ENCODE results near the gene LSM2.

DNA sequence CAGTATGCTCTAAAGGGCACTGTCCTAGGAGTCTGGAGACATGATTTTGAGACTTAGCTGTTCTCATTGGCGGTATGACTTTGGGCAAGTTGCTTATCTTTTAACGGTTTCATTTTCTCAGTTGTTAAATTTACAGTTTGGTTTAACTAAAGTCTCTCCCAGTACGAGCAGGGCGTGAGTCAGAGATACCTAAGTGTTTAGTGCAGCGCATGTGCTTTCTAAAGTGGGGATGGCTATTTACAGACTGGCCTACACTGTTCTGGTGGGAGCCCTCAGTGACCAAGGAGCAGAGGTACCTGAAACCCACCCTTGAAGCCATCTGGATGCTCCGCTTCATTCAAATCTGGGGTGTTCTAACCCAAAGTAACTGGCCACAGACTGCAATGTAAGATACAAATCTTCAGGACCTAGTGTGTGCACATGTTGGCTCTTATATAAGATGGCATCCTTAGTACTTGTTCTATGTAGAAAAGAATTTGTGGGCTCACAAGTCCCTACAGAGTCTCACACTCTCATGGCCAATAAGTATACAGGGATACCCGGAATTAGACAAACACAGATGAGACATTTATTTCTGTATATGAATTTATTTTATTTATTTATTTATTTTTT lies 56.2 kb downstream of the LSM2 start:
- TF ChIP-seq NEUROD1 (IDR thresholded peaks at IDR 0.05; ENCODE audit: borderline replicate concordance, low read depth, low read length, partially characterized antibody): no peak
- TF ChIP-seq, protein P1, sequence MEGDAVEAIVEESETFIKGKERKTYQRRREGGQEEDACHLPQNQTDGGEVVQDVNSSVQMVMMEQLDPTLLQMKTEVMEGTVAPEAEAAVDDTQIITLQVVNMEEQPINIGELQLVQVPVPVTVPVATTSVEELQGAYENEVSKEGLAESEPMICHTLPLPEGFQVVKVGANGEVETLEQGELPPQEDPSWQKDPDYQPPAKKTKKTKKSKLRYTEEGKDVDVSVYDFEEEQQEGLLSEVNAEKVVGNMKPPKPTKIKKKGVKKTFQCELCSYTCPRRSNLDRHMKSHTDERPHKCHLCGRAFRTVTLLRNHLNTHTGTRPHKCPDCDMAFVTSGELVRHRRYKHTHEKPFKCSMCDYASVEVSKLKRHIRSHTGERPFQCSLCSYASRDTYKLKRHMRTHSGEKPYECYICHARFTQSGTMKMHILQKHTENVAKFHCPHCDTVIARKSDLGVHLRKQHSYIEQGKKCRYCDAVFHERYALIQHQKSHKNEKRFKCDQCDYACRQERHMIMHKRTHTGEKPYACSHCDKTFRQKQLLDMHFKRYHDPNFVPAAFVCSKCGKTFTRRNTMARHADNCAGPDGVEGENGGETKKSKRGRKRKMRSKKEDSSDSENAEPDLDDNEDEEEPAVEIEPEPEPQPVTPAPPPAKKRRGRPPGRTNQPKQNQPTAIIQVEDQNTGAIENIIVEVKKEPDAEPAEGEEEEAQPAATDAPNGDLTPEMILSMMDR (IDR thresholded peaks at IDR 0.05 in 2 of 3, conservative IDR thresholded peaks at IDR 0.05 in 1 of 3; ENCODE audit: insufficient read depth in 2 of 3, low read depth in 1 of 3, low read length in 3 of 3): no peak
- TF ChIP-seq, protein P2, sequence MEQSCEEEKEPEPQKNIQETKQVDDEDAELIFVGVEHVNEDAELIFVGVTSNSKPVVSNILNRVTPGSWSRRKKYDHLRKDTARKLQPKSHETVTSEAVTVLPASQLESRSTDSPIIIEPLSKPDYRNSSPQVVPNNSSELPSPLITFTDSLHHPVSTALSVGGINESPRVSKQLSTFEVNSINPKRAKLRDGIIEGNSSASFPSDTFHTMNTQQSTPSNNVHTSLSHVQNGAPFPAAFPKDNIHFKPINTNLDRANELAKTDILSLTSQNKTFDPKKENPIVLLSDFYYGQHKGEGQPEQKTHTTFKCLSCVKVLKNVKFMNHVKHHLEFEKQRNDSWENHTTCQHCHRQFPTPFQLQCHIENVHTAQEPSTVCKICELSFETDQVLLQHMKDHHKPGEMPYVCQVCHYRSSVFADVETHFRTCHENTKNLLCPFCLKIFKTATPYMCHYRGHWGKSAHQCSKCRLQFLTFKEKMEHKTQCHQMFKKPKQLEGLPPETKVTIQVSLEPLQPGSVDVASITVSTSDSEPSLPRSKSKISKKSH (CRISPR knock-in tag; IDR thresholded peaks at IDR 0.05): no peak
- TF ChIP-seq, protein P3, sequence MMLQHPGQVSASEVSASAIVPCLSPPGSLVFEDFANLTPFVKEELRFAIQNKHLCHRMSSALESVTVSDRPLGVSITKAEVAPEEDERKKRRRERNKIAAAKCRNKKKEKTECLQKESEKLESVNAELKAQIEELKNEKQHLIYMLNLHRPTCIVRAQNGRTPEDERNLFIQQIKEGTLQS (IDR thresholded peaks at IDR 0.05): no peak
- TF ChIP-seq, protein P3 (CRISPR knock-in tag; conservative IDR thresholded peaks at IDR 0.05): no peak
- no peak for TF ChIP-seq ZNF561 (CRISPR knock-in tag; conservative IDR thresholded peaks at IDR 0.05)
- TF ChIP-seq, protein P4, sequence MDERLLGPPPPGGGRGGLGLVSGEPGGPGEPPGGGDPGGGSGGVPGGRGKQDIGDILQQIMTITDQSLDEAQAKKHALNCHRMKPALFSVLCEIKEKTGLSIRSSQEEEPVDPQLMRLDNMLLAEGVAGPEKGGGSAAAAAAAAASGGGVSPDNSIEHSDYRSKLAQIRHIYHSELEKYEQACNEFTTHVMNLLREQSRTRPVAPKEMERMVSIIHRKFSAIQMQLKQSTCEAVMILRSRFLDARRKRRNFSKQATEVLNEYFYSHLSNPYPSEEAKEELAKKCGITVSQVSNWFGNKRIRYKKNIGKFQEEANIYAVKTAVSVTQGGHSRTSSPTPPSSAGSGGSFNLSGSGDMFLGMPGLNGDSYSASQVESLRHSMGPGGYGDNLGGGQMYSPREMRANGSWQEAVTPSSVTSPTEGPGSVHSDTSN (CRISPR knock-in tag; IDR thresholded peaks at IDR 0.05; ENCODE audit: low read depth): no peak
- TF ChIP-seq, protein P4 (tag; conservative IDR thresholded peaks at IDR 0.05; ENCODE audit: low read depth): no peak
- TF ChIP-seq TCFL5 (CRISPR knock-in tag; conservative IDR thresholded peaks at IDR 0.05): no peak
- no peak for TF ChIP-seq CBX2 (IDR thresholded peaks at IDR 0.05; ENCODE audit: insufficient read depth, low read length, poor library complexity, severe bottlenecking)
- TF ChIP-seq ZNF174 (CRISPR knock-in tag; IDR thresholded peaks at IDR 0.05): 0 out of 2 replicates have a peak, but pooled peaks have one; percentile 74
- TF ChIP-seq, protein P5, sequence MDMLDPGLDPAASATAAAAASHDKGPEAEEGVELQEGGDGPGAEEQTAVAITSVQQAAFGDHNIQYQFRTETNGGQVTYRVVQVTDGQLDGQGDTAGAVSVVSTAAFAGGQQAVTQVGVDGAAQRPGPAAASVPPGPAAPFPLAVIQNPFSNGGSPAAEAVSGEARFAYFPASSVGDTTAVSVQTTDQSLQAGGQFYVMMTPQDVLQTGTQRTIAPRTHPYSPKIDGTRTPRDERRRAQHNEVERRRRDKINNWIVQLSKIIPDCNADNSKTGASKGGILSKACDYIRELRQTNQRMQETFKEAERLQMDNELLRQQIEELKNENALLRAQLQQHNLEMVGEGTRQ (CRISPR knock-in tag; IDR thresholded peaks at IDR 0.05): no peak
- TF ChIP-seq POLR2A (conservative IDR thresholded peaks at IDR 0.05): no peak
- TF ChIP-seq MCM3 (IDR thresholded peaks at IDR 0.05): no peak
- no peak for TF ChIP-seq KLF6 (CRISPR knock-in tag; IDR thresholded peaks at IDR 0.05; ENCODE audit: borderline replicate concordance)
- TF ChIP-seq PHTF2 (CRISPR knock-in tag; IDR thresholded peaks at IDR 0.05): no peak
